ENCODE data around the gene RALGPS1. TPM values are rescaled to one million over a fixed set of nuclear protein-coding genes. Genes with fewer than 3 reads are reported as not detected.

Gene RALGPS1
- total RNA-seq, 1 experiment from 2014 or later: 18.6 TPM

DNA sequence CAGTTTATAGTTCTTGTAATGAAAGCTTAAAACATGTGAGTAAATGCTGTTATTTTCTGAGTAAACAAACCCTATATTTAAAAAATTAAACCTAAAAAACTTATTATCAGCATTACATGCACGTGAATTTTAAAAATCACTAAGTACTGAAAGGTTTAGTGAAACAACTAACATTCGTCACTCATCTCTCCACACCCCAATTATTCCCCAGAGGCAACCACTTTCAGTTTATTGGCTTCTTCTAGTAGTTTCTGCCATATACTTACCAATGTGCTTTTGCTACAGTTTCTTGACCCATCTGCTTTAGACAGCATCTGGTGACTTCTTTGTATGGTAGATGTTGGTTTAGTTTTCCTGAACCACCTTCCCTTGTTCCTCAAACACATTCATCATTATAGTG, 149.8 kb downstream of the RALGPS1 start:
- Histone ChIP-seq H2AK5ac (ENCODE audit: insufficient read length, low read length) (no peak overlapping the region), H3K79me2 (ENCODE audit: insufficient read depth, low read length) (no peaks in the 10 kb centered on the region), H3K79me1 (ENCODE audit: insufficient read depth, low read depth, low read length, poor library complexity, severe bottlenecking) (no peaks in the 10 kb centered on the region), H2BK12ac (ENCODE audit: insufficient read length, low read depth, low read length) (no peak overlapping the region), H3K18ac (ENCODE audit: insufficient read length, low read depth, low read length) (no peak overlapping the region), H3K4ac (ENCODE audit: low read depth, low read length) (no peak overlapping the region), H4K5ac (ENCODE audit: insufficient read length, low read depth, low read length) (no peak overlapping the region), H3K23me2 (ENCODE audit: insufficient read length, low read depth, low read length, poor library complexity, severe bottlenecking) (no peaks in the 10 kb centered on the region), H4K8ac (replicated peaks; ENCODE audit: insufficient read length, low read depth, low read length) (no peak overlapping the region), H3K9ac (ENCODE audit: extremely low read depth, insufficient read length, low read length) (no peak overlapping the region), H4K91ac (ENCODE audit: insufficient read length, low read depth, low read length) (no peak overlapping the region), H2BK15ac (ENCODE audit: low read depth, low read length) (no peak overlapping the region), H2AFZ (ENCODE audit: low read length) (no peak overlapping the region), H2BK5ac (ENCODE audit: insufficient read length, low read length) (no peak overlapping the region), H3T11ph (ENCODE audit: low read length) (no peak overlapping the region), H3K4me2 (ENCODE audit: insufficient read depth, insufficient read length, low read length) (no peak overlapping the region), H3K27ac (ENCODE audit: insufficient read length, low read depth, low read length) (no peak overlapping the region), H3K4me1 (ENCODE audit: insufficient read depth, low read length) (peaks cover 5% of the 10 kb centered on the region), H3K9me3 (ENCODE audit: control insufficient read depth, low read depth, low read length) (no peaks in the 10 kb centered on the region), H3K14ac (ENCODE audit: insufficient read depth, low read length) (no peak overlapping the region), H3K27me3 (ENCODE audit: insufficient read depth, low read length) (no peaks in the 10 kb centered on the region), H4K20me1 (ENCODE audit: control insufficient read depth, insufficient read depth, insufficient read length) (no peaks in the 10 kb centered on the region), H3K23ac (ENCODE audit: insufficient read length, low read depth, low read length) (no peak overlapping the region), H3K56ac (ENCODE audit: insufficient read length, low read depth, low read length) (no peak overlapping the region), H2BK20ac (ENCODE audit: low read depth, low read length, poor library complexity, severe bottlenecking) (no peak overlapping the region), H2BK120ac (ENCODE audit: low read depth, low read length, poor library complexity, severe bottlenecking) (no peak overlapping the region)
- peaks cover 0 to 5% (median 3%) of the 10 kb centered on the region in 3 experiments; a peak in 2 of 7 replicates for H3K36me3 Mint-ChIP-seq (ENCODE audit: insufficient read depth in 1 of 3, low read depth in 3 of 3)
- WGBS (ENCODE audit: extremely low coverage, insufficient read length, low lambda C conversion rate): no CpG with 5 or more reads among the region's 2 CpGs
- H3K9me3 Mint-ChIP-seq: no peaks in the 10 kb centered on the region
- H3K27ac Mint-ChIP-seq: no peak overlapping the region
- TF ChIP-seq CTCF (conservative IDR thresholded peaks at IDR 0.05): no peak
- H3K27me3 Mint-ChIP-seq (ENCODE audit: low read depth): no peaks in the 10 kb centered on the region
- peaks cover 12 to 16% of the 10 kb centered on the region in 2 experiments for H3K4me1 Mint-ChIP-seq
- DNase-seq: no peak
- no peak overlapping the region for H3K4me3 Mint-ChIP-seq

All from H9 (cell line).